NCI-H2029 treated with DMSO at 0.1 percent for 48 hours (cell line): ENCODE results near the gene PDE3A.
"Not testable (repeated sequence)": the region's sequence is repeated elsewhere in the genome, so short reads cannot be mapped to it uniquely, and the experiment has no call there.

Experiments used
- DNase-seq: peaks from one replicate; lab custom pipeline; 2025; lab: John Stamatoyannopoulos, UW

PDE3A gene

GRCh38 chr12:20604408-20605067, 236.2 kb downstream of the PDE3A start:
- no peak for DNase-seq

- DNase-seq = not testable (repeated sequence)
Measured at GRCh38 chr12:20615020-20615419, 246.7 kb downstream of the PDE3A start.

- no peak for DNase-seq
Measured at GRCh38 chr12:20616093-20616492, 247.8 kb downstream of the PDE3A start.

GRCh38 chr12:20620261-20620660, 251.9 kb downstream of the PDE3A start:
- DNase-seq = no peak

DNA sequence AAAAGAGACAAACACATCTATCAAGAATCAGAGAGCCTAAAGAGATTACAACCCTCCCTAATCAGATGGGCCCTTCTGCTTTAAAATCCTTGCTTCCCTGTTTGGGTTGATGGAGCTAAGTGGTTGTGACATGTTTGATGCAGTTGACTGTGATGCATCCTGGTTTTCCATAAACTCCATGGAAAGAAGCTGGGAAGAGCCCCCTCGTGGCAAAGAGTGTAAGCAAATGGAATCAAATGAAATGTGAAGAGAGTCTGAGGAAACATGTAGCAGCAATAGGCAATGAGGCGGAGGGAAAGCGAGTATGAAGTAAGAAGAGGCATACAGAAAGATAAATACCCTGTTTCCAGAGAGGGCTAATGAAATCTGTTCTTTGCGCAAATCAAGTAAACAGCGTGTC, 256.4 kb downstream of the PDE3A start:
- no peak for DNase-seq

DNA sequence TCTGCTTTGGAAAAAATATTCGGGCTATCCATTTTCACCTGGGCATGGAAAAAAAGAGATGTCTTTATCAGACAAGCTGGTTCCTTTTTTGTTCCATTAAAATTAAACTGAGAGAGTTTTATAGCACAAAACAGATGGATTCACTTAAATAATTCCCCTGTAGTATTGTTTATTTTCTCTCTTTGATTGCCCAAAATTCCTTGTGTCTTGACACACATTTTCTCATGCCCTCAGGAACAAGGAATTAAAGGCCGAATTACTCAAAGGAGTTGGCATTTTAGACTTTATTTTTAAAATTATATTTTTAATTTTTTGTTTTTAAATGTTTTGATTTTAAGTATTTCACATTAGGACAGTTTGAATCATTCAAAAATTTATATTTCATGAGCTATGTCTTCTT, 257.2 kb downstream of the PDE3A start:
- no peak for DNase-seq

GRCh38 chr12:20627001-20627588, 258.8 kb downstream of the PDE3A start:
- no peak for DNase-seq

- DNase-seq = no peak
Measured at GRCh38 chr12:20628226-20628787, 260.0 kb downstream of the PDE3A start.

DNA sequence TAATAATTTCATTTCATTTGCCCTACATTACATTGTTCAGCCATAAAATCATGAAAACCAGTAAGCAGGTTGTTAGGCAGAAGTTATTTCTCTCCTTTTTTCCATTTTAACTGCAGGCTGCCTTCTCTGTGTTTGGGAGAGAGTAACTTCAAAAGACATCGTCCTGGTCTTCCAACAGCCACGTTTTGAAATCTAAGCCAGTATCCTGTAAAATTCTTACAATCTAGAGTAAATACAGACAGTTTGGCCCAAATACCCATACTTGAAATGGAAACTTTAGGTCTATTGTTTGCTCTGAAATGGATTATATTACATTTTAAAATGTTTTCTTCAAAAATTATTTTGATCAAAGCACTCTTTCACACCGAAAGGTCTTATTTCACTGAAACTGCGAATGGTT, 260.7 kb downstream of the PDE3A start:
- no peak for DNase-seq

- DNase-seq = no peak
Measured at GRCh38 chr12:20629414-20630156, 261.2 kb downstream of the PDE3A start.

- no peak for DNase-seq
Measured at GRCh38 chr12:20631711-20632110, 263.4 kb downstream of the PDE3A start.

DNA sequence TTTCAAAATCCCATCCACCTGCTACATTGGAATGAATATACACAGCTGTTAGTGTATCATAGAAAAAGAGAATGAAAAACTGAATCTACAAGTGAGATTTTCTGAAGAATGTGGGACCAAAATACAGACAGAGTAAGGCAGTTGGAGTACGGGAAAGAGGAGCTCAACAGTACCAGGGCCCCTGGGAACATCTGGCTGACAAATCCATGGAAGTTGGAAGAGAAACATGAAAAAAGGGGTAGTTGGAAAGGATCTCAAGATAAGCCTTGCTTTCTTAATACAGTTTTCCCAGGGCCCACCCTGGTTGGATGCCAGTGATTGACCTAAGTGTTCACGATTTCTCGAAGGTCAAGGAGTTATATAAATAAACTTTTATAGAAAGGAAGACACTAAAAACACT, 272.8 kb downstream of the PDE3A start:
- DNase-seq = no peak

GRCh38 chr12:20643822-20644221, 275.5 kb downstream of the PDE3A start:
- no peak for DNase-seq

GRCh38 chr12:20646239-20646827, 278.0 kb downstream of the PDE3A start:
- no peak for DNase-seq

GRCh38 chr12:20653871-20654270, 285.5 kb downstream of the PDE3A start:
- DNase-seq = no peak

DNA sequence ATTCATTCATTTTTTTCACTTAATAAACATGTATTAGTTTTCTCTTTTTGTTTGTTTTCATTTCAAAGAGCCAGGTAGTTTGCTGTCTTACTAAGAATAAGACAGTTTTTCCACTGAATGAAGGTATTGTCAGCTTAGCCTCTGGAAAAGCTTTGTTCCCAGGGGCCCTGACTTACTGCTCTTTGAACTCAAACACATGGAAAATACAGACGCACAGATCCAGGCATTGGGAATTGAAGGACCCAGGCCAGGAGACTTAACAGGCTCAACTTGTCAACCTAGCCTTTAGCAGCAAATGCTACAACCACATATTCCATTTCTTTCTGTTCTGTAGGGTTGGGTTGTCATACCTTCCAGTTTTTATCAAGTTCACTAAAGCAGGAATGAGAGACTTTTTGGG, 288.3 kb downstream of the PDE3A start:
- no peak for DNase-seq

GRCh38 chr12:20657496-20657895, 289.2 kb downstream of the PDE3A start:
- no peak for DNase-seq

DNA sequence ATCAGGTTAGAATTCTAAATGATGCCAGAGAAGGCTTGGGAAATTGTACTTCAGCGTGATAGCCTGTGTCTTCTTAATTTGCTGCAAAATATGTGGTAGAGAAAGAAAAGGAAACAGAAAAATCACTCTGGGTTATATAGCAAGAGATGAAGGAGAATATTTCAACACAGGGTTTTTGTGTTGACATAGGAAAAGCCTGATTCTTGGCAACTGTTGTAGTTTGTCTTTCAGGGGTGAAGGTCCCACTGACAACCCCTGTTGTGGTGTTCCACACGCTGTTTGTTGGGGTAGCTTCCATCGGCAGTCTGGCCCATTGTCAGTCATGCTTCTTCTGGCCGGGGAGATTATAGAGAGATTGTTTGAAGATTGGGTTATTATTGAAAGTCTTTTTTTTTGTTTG, 313.0 kb downstream of the PDE3A start:
- no peak for DNase-seq

DNA sequence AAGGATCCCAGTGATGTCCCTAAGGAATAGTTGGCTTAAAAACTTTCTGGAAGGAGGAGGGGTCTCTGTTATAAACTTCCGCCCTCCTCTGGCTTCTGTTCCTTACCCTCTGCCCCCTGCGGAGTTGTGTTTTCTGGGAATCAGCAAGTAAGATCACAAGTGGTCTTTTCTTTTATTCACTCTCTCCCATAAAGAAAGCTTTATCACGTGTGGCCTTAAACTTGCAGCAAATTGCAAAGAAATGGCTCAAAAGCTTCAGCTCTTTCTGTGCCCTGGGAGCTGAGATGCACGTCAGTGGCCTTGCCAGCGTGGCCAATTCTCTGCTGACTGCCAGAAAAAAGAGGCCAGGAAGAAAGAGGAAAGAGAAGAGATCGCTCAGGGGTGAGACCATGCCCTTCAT, 326.9 kb downstream of the PDE3A start, which contains the start of gene SLCO1C1:
TSS of gene SLCO1C1 (plus strand) at position 101 of the 400 bp plus-strand sequence. CDS start 4,245 bp downstream, outside the sequence.
- no peak for DNase-seq

GRCh38 chr12:20696181-20696905, 328.0 kb downstream of the PDE3A start:
- DNase-seq = no peak

DNA sequence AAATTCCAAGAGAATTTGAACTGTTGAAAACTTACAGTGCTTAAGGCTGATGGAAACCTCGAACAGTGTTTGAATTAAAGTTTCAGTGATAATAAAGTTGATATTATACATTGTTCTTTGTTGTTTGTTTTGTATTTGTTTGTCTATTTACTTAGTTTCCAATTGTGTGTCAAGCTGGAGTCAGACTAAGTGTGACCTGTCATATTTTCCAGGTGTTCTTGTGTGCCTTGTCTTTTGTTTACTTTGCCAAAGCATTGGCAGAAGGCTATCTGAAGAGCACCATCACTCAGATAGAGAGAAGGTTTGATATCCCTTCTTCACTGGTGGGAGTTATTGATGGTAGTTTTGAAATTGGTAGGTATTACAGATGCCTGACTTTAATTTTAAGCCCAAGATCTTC, 332.8 kb downstream of the PDE3A start:
- DNase-seq = no peak

- DNase-seq = no peak
Measured at GRCh38 chr12:20704860-20705259, 336.5 kb downstream of the PDE3A start.
